ENCODE data around the gene KLHL29.

KLHL29 gene

DNA sequence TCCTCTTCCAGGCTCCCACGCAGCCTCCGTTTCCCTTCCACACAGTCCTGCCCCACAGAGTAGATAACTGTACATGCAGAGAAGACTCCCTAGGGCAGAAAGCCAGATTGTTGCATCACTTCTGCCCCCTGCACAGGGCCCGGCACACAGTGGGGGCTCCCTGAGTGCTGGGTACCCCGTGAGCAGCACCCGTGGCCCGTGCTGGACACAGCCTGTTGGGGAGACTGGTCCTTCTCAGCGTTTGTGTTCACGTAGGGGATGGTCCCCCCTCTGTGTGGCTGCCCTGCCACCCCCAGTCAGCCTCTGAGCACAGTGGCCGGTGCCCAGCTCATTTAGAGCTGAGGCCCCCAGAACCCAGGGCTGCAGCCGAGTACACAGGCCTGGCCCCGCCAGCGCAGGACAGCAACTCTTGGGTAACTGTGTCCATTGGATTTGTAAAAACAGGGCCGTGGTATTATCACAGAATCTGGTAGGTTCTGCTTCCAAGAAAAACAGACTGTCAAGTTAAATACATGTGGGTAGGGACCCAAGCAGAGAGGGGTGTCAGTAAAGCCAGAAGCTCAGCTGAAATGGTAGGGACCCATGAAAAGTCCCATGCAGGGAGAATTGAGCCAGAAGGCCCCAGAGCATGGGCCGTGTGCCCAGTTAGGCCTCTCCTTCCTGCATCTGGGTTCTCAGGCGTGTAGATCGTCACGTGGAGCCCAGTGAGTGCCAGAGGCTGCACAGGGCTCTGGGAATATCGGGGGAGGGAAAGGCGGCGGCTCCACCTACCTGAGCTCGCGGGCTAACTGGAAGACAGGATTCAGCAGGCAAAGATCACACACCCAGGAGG, 284.6 kb downstream of the KLHL29 start:
- DNase-seq, result peak in 13 of 56 donors; percentile 3 to 49 (median 21)

DNA sequence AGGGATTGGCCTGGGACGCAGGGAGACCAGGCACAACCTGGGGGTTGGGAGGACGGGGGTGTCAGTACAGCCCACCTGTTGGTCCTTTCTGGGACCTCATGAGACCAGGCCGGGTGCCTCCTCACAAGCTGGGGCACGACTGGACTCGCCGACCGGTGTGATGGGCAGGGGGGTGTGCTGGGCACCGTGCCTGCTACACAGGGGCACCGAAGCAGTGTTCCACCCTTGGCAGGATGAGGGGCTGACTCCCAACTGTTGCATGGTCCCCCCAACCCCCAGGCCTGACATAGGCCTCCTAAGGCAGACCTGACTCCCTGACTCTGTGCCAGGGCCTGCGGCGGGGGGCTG, 285.2 kb downstream of the KLHL29 start:
- DNase-seq, result no peak

DNA sequence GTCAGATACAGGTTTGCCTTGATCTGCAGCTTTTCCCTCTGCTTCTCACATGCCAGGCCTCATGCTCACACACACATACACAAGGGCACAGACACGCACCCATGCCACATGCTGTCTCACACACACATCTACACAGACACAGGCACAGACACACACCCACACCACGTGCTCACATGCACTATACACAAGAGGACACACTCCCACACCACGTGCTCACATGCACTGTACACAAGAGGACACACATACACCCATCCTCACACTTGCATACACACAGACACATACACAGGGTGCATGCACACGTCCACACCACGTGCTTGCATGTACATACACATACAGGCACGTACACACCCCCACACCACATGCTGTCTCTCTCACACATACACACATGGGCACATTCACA, 288.1 kb downstream of the KLHL29 start:
- no peak for DNase-seq

DNA sequence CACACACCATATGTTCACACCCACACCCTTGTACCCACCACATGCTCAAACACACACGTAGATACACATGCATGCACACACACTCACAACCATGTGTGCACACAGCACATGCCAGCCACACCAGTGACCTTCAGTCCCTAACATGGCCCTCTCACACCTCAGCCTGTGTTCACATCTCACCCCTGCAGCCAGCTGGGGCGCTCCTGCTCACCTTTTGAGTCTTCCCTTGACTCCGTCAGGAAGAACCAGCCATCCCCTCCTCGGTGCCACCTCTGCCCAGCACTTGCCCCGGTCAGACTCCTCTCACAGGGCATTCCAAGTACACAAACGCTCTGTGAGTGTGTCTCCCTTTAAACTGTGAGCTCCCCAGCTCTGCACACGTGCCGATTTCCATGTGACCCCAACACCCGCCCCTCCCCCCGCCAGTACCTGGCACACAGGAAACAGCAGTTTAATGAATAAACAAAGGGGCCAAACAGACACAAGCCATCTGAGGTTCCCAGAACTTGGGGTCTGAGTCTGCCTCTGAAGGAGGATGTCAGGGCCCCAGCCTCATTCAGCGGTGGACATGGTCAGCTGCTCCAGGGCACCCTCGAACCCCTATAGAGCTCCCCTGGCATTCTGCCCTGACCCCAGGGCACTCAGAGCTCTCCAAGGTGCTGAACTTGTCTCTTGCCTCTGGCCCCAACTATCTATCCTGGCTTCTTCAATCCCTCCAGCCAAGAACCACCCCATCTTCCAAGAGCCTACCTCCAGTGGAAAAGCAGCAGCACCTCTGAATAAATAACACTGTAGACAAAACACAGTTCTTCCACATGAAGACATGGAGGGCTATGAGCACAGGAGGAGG, 289.1 kb downstream of the KLHL29 start:
- DNase-seq, result no peak

DNA sequence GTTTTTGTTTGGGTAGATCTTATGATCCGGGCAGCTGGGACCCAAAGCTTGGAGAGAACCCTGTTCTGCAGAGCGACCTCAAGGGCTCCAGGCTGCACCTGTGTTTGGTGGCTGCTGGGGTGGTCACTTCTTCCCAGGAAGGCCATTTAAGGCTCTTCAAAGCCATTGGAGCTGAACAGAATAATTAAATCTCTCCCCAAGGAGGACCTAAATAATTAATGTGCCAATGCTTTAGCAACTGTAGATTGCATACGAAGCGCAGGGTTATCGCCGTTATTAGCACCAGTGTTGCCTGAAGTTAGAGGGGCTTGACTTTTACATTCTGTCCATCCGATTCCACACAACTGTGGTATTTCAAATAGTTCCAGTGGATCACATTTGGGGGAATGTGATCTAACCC, 290.5 kb downstream of the KLHL29 start:
- no peak for DNase-seq

DNA sequence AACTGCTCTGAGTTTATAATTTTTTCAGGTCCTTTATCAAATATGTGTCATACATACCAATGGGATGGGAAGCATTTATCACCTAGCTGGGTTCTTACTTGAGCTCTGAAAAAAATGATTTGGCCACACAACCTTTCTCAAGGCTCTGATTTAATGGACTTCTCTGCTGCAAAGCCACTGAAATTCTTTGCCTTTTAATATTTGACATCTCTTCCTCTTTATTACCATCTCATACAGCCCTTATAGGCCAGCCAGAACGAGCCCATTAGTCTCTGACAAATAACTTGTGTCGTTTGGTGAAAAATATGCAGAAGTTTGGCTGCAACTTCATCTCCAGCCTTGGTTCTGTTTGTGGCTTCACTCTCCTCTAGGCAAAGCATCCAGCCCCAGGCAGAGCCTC, 292.9 kb downstream of the KLHL29 start:
- no peak for DNase-seq

DNA sequence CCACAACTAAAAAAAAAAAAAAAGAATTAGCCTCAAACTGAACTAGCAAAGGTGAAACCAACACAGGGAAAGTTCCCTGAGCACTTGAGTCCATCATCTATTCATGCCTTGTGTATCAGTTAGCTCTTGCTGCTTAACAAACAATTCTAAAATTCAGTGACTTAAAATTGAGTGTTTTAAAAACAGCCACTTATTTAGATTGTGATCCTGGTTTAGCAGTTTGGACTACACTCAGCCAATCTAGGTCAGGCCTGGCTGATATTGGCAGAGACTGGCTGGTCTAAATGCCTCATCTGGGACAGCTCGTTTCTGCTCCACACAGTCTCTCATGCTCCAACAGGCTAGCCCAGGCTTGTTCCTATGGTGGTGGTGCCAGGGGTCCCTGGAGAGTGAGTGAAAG, 294.1 kb downstream of the KLHL29 start:
- no peak for DNase-seq

DNA sequence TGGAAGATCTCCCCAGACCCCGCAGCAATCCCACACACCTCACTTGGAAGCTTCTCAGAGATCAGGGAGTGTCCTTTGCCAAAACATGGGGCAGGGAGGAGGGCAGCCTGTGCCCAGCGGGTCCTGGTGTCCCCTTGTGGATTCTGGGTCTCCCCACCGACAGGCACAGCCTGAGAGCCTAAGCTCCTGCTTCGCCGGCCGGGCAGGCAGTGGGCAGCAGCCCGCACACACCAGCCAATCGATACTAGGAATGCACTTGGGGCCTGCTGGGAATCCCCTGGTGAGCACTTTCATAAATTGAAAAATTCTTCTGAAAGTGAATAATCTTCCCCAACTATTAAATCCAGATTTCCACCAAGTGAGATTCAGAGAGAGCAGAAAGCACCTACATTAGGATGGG, 296.0 kb downstream of the KLHL29 start:
- DNase-seq, result no peak

DNA sequence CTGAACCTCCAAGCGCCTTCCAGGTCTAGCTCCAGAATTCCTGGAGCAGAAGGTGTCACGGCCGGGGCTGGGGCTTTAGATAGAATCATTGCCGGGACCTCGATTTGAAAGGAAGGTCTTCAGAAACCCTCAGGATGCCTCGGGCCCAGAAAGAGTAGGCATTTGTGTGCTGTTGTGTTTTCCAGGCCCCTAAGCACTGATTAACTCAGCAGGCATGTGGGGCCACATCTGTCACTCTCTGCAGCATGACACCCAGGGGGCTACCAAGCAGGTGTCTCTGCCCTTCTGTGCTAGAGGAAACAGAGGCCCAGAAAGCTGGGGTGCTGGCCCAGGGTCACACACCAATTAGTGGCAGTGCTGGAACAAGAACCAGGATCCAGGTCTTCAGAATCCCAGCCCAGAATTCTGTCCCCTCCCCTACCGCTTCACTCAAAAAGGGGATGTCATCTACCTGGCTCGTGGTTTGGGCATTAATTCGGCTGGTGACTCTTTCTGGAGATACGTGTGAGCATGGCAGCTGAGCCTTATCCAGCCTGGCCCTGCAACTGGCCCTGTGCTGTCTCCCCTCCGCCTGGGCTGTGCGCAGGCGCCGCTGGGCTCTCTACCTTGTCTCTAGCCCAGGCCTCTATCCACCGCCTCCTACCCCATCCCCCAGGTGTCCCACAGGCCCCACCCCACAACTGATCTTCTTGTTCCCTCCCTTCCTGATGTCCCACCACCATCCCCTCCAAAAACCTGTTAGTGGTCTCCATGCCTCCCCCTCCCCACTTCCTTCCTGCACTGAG, 296.6 kb downstream of the KLHL29 start:
- no peak for DNase-seq

DNA sequence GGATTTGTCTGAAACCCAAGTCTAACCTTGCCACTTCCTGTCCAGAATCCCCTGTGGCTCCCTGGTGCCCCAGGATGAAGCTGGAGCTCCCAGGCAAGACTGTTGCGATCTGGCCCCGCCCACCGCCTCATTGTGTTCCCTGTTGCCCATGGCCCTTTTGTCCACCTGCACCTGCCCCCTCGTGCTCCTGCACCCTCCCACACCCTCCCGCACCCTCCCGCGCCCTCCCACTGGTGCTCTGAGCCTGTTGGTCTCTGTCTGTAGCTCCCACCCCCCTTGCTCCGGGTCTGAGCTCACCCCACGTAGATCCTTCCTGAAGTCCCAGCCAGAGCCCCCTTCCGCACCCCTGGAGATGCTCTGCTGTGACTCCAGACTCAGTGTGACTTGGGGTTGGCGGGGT, 297.5 kb downstream of the KLHL29 start:
- DNase-seq, result no peak

DNA sequence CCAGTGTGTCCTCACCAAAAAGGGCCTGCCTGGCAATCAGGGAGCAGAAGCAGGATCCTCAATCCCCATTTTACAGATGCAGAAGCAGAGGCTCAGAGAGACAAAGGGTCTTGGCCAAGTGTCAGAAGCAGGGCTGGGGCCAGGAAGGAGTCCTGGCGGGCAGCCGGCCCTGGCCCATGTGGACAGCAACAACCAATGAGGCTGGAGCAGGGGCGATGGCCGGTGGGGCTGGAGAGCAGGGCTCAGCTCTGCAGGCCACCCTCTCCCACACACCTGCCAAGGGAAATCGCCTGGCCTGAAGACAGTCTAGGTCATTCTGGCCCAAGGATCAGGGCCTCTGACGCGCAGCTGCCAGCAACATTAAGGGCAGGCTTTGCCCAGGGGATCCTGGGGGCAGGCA, 298.0 kb downstream of the KLHL29 start:
- no peak for DNase-seq

DNA sequence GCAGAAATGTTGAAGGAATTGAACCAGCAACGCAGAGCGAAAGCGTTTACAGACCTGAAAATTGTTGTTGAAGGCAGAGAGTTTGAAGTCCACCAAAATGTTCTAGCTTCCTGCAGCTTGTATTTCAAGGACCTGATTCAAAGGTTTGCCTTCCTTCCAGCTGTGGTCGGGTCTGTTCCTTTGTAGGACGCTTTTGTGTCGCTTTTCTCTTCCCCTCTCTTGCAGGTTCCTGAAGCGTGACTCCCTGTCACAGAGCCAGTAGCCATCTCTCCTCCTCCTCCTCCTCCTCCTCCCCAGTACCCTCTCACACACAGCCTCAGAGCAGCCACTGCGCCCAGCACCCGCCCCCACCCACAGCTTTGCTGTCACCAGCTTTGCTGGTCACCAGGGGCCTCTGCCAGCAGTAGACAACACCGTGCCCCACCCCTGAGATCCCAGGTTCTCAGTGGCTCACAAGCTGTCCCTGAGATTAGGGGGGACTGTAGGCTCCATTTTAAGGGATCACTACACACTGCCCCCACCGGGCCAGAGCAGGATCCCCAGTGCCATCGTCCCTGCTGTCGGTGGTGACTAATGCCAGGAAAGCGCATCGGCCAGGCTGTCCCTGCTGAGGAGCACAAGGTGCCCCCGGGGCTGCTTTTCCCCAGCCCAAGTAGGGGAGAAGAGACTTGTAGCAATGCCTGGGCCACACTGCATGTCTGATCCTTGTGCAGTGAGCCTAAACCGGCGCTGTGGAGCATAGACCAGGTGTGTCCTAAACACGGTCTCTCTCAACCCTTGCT, 299.6 kb downstream of the KLHL29 start:
- DNase-seq, result no peak

DNA sequence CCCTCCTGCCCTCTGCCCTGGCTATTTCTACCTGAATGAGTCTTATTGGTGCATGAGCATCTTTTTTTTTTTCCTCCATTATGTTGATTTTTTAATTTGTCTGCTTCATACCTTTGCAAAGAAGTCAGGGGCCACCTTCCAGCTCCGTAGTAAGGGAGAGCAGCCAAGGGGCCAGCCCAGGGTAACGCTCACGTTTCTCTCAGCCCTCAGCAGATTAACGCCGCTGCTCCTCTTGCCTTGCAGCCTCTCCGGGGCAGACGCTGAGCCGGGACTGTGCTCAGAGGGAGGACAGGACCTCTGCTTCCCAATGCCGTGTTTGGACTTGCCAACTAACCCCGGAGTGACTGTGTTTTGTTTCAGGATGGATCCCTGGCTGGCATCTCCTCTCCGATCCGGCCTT, 300.2 kb downstream of the KLHL29 start:
- DNase-seq, result no peak

DNA sequence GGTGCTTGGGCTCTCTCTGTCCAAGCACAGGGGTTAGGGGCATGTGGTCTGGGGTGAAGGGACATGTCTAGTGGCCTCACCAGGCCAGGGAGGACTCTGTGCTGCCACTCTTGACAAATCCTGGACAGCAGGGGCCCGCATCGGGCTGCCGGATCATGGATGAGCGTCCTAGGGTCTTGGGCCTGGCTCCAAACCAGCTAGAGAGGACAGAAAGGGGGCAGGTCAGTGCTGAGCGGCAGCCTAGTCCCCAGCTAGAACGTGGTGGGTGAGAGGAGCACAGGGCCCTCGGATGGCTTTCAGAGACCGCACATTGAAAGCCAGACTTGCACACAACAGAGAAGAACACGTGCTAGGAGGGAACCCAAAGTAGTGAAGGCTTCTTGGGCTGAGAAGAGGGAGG, 300.7 kb downstream of the KLHL29 start:
- DNase-seq, result no peak

DNA sequence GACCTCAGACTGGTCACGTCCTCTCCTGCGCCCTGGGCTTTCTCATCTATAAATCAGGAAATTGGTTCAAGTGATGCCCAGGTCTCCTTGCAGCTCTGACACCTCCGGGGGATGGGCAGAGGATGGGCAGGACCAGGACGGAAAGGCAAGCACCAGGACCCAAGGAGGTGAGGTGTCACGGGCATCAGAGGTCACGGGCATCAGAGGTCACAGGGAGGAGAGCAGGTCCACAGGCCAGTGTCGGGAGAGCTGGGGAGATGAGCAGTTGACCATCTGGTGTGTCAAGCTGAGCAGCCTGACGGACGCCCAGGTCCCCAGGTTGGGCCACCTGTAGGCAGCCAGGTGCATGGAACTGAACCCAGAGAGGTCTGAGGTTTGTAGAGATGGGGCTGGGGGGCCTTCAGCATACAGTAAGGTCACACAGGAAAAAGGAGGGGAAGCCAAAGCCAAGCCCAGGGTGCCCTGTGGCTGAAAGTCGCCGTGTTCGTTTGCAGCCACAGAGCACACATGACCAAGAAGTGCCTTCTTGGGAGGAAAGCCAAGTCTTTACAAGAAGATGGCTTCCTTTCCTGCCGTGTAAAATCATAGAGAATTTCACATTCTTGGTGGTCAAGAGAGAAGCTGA, 301.5 kb downstream of the KLHL29 start:
- no peak for DNase-seq

DNA sequence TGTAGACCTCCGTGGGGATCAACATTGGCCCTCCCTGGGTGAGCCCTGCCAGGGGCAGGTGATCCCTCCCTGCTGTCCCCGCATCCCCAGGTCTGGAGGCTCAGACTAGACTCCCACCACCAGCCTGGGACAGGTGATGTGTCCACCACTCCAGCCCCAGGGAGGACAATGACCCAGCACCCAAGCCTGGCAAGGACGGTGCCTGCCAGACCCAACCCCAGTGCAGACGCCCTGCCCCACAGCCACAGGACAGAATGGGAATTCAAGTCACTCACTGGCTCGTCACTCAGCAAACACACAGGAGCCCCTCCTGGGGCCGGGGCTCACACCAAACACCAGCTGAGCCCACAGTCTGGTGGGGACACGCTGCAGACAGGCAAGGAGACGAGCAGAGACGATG, 302.2 kb downstream of the KLHL29 start:
- no peak for DNase-seq

DNA sequence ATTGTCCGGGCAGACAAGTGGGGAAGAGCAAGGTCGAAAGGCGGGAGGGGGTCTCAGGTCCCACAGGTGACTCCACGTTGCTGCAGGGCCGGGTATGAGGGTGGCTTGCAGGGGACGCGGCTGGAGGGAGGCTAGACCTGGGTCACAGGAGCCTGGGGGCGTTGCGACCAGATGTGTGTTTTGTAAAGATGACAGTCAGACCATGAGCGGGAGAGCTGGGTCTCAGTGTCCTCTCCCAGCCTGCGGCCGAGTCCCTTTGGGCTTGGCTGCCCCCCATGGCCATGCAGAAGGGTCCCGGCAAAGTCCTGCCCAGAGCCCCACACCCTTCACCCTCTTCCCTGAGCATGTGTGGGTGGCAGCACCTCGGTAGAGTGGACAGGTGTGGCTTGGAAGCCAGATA, 302.7 kb downstream of the KLHL29 start:
- DNase-seq, result no peak

DNA sequence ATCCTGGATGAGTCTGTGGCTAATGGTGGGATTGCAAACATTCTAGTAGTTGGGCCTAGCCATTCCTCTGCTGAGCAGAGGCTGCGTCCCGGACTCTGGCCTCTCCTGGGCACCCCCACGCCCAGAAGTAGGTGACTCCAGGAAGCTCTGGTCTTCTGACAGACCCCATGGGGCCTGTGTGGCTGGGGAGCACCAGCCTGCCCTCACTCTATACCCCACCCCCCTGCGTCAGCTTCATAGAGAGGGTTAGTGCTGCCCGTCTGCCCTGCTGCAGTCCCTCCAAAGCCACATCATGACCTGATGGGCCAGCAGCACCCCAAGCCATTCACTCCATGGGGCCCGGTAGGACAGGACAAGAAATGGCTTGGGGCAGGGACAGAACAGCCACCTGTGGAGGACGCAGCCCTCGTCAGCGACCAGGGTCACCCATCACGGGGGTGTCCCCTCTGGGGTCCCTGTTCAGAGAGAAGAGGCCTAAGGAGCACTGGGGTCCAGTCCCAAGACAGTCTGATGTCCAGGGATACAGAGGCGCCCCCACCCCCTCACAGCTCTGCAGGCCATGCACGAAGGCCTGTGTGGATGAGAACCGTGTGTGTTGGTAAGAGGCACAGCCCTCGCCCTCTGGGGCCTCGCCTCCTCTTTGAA, 303.6 kb downstream of the KLHL29 start:
- no peak for DNase-seq

DNA sequence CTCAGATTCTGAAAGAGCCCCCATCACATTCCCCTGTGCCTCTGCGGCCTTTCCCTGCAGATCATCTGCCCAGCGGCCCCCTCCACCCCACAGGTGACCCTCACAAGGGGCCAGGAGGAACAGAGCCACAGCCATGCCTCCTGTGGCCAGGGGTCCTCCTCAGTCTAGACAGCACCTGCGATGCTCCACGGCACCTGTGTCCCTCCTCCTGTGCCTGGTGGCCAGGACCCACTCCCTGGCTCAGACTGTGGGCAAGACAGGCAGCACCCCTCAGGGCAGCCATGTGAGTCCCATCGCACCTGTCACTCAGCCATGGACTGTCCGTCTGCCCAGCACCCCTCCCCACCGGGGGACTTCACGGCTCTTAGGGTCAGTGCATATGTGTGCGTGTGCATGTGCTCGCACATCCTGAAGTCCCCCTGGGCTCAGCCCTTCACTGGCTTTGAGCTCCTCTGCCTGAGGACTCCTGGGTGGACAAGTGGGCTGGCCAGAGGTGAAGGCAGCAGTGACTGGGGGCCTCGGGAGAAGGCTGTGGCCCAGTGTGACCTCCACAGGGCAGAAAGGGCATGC, 304.2 kb downstream of the KLHL29 start:
- DNase-seq, result no peak

DNA sequence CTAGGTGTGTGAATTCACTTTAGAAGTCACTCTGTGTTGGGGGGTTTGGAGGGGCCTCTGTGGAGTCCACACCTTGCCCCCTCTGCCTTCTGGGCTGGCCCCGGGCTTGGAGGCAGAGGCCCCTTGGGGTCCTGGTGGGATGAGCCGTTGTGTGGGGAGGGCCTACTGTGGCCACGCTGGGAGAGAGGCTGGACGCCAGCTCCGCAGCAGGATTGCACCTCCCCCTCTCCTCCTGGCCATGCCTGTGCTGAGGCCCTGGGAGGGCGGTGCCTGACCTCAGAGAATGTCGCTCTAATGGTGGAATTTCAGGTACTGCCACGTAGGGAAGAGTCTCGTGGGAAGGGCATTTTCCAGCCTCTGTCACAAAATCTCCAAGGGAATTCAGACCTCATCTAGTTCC, 304.9 kb downstream of the KLHL29 start:
- DNase-seq, result no peak

Data from nucleus accumbens (tissue), 56 donors.